H9 (cell line): ENCODE data around the gene MS4A7. TPM values are rescaled to one million over a fixed set of nuclear protein-coding genes. Genes with fewer than 3 reads are reported as not detected.
"Not testable (repeated sequence)": the region's sequence is repeated elsewhere in the genome, so short reads cannot be mapped to it uniquely, and the experiment has no call there.

Experiments
- DNase-seq: peaks from one replicate; pipeline ENCODE4 v3.0.0-alpha.2; 2017
- H2AFZ ChIP-seq: one replicate; pipeline ENCODE4 v1.6.1; 2013; ENCODE audit warnings: mild to moderate bottlenecking, low read length, control low read depth, moderate library complexity
- H2AK5ac ChIP-seq: 2 replicates; pipeline ENCODE4 v1.6.1; 2013; ENCODE audit warnings: low read length, control low read depth, mixed read lengths; ENCODE audit not compliant: insufficient read length
- H2BK120ac ChIP-seq: one replicate; pipeline ENCODE4 v1.6.1; 2013; ENCODE audit warnings: low read depth, mild to moderate bottlenecking, low read length, control low read depth, inconsistent platforms; ENCODE audit not compliant: poor library complexity, severe bottlenecking
- H2BK12ac ChIP-seq: 2 replicates; pipeline ENCODE4 v1.6.1; 2013; ENCODE audit warnings: low read length, control low read depth, mixed read lengths, low read depth; ENCODE audit not compliant: insufficient read length
- H2BK15ac ChIP-seq: 2 replicates; pipeline ENCODE4 v1.6.1; 2013; ENCODE audit warnings: low read depth, low read length, control low read depth
- H2BK20ac ChIP-seq: one replicate; pipeline ENCODE4 v1.6.1; 2013; ENCODE audit warnings: low read depth, mild to moderate bottlenecking, low read length, control low read depth, inconsistent platforms; ENCODE audit not compliant: poor library complexity, severe bottlenecking
- H2BK5ac ChIP-seq: 2 replicates; pipeline ENCODE4 v1.6.1; 2013; ENCODE audit warnings: low read length, control low read depth, mixed read lengths; ENCODE audit not compliant: insufficient read length
- H3K14ac ChIP-seq: 2 replicates; pipeline ENCODE4 v1.6.1; 2013; ENCODE audit warnings: low read length, control low read depth; ENCODE audit not compliant: insufficient read depth
- H3K18ac ChIP-seq: 2 replicates; pipeline ENCODE4 v1.6.1; 2013; ENCODE audit warnings: low read depth, mild to moderate bottlenecking, mixed read lengths, low read length, control low read depth; ENCODE audit not compliant: insufficient read length
- H3K23ac ChIP-seq: 2 replicates; pipeline ENCODE4 v1.6.1; 2013; ENCODE audit warnings: low read length, control low read depth, mixed read lengths, low read depth; ENCODE audit not compliant: insufficient read length
- H3K23me2 ChIP-seq: 2 replicates; pipeline ENCODE4 v1.6.1; 2013; ENCODE audit warnings: low read depth, mild to moderate bottlenecking, mixed read lengths, low read length, control low read depth; ENCODE audit not compliant: insufficient read length, poor library complexity, severe bottlenecking
- H3K27ac ChIP-seq: 2 replicates; pipeline ENCODE4 v1.5.1; 2013; ENCODE audit warnings: low read length, control low read depth, mixed read lengths, low read depth; ENCODE audit not compliant: insufficient read length
- H3K27me3 ChIP-seq: 2 replicates; pipeline ENCODE4 v1.6.1; 2013; ENCODE audit warnings: low read length, control low read depth, inconsistent platforms; ENCODE audit not compliant: insufficient read depth
- H3K4ac ChIP-seq: 2 replicates; pipeline ENCODE4 v1.6.1; 2013; ENCODE audit warnings: low read depth, mild to moderate bottlenecking, control low read depth, inconsistent platforms, low read length, moderate library complexity
- H3K4me1 ChIP-seq: 2 replicates; pipeline ENCODE4 v1.6.1; 2013; ENCODE audit warnings: low read length, control low read depth, inconsistent platforms; ENCODE audit not compliant: insufficient read depth
- H3K4me2 ChIP-seq: 2 replicates; pipeline ENCODE4 v1.6.1; 2013; ENCODE audit warnings: low read length, control low read depth, mixed read lengths; ENCODE audit not compliant: insufficient read length, insufficient read depth
- H3K56ac ChIP-seq: 2 replicates; pipeline ENCODE4 v1.6.1; 2013; ENCODE audit warnings: low read depth, mild to moderate bottlenecking, mixed read lengths, low read length, control low read depth; ENCODE audit not compliant: insufficient read length
- H3K79me1 ChIP-seq: 2 replicates; pipeline ENCODE4 v1.6.1; 2013; ENCODE audit warnings: low read depth, mild to moderate bottlenecking, moderate library complexity, low read length, control low read depth, inconsistent platforms; ENCODE audit not compliant: insufficient read depth, poor library complexity, severe bottlenecking
- H3K79me2 ChIP-seq: 2 replicates; pipeline ENCODE4 v1.6.1; 2013; ENCODE audit warnings: low read length, control low read depth, inconsistent platforms; ENCODE audit not compliant: insufficient read depth
- H3K9ac ChIP-seq: 2 replicates; pipeline ENCODE4 v1.6.1; 2013; ENCODE audit warnings: low read length, control low read depth, mixed read lengths; ENCODE audit not compliant: insufficient read length; ENCODE audit errors: extremely low read depth
- H3K9me3 ChIP-seq: one replicate; pipeline ENCODE4 v1.6.1; 2013; ENCODE audit warnings: low read depth, low read length, inconsistent platforms; ENCODE audit not compliant: control insufficient read depth
- H3T11ph ChIP-seq: one replicate; pipeline ENCODE4 v1.6.1; 2013; ENCODE audit warnings: mild to moderate bottlenecking, low read length, control low read depth, inconsistent platforms
- H4K20me1 ChIP-seq: one replicate; pipeline ENCODE4 v1.6.1; 2013; ENCODE audit not compliant: control insufficient read depth, insufficient read length, insufficient read depth
- H4K5ac ChIP-seq: 2 replicates; pipeline ENCODE4 v1.6.1; 2013; ENCODE audit warnings: low read depth, mild to moderate bottlenecking, mixed read lengths, low read length, control low read depth; ENCODE audit not compliant: insufficient read length
- H4K8ac ChIP-seq: replicated peaks from 2 replicates; pipeline ENCODE4 v1.6.1; 2013; ENCODE audit warnings: low read length, control low read depth, mixed read lengths, low read depth; ENCODE audit not compliant: insufficient read length
- H4K91ac ChIP-seq: 2 replicates; pipeline ENCODE4 v1.6.1; 2013; ENCODE audit warnings: low read depth, mild to moderate bottlenecking, moderate library complexity, mixed read lengths, low read length, control low read depth; ENCODE audit not compliant: insufficient read length
- H3K27ac Mint-ChIP-seq, 3 experiments: 2 replicates in 2 of 3; 3 replicates in 1 of 3; pipeline ENCODE4 v1.8.0; 2020 to 2021; ENCODE audit warnings: mixed read lengths in 3 of 3, mild to moderate bottlenecking in 1 of 3, moderate library complexity in 1 of 3
- H3K27me3 Mint-ChIP-seq: 2 replicates; pipeline ENCODE4 v1.8.0; 2021; ENCODE audit warnings: low read depth, mild to moderate bottlenecking, moderate library complexity, mixed read lengths
- H3K36me3 Mint-ChIP-seq, 3 experiments: 2 replicates in 2 of 3; 3 replicates in 1 of 3; pipeline ENCODE4 v1.8.0; 2020 to 2021; ENCODE audit warnings: low read depth in 3 of 3, mixed read lengths in 3 of 3; ENCODE audit not compliant: insufficient read depth in 1 of 3
- H3K4me1 Mint-ChIP-seq, 2 experiments: 2 replicates each; pipeline ENCODE4 v1.8.0; 2020; ENCODE audit warnings: mixed read lengths in 2 of 2
- H3K4me3 Mint-ChIP-seq, 2 experiments: 2 replicates in 1 of 2; 3 replicates in 1 of 2; pipeline ENCODE4 v1.8.0; 2020 to 2021; ENCODE audit warnings: mild to moderate bottlenecking in 2 of 2, mixed read lengths in 2 of 2, moderate library complexity in 1 of 2
- H3K9me3 Mint-ChIP-seq, 2 experiments: 2 replicates in 1 of 2; 3 replicates in 1 of 2; pipeline ENCODE4 v1.8.0; 2020; ENCODE audit warnings: mild to moderate bottlenecking in 2 of 2, mixed read lengths in 2 of 2, moderate library complexity in 1 of 2
- WGBS: extraction: QIAGEN DNeasy Blood & Tissue Kit; methylation state at CpG from one replicate; pipeline ENCODE4 v1.1.7; 2013; ENCODE audit warnings: missing lambda C conversion rate, low lambda C conversion rate, mixed read lengths; ENCODE audit not compliant: insufficient read length; ENCODE audit errors: extremely low coverage; 5-methylcytosine and 5-hydroxymethylcytosine counted together
- total RNA-seq: library from RNA; stranded (reverse); gene quantifications from 2 replicates; pipeline ENCODE4 v1.2.1, GENCODE V29; 2021
- TF ChIP-seq, protein P1 (sequence below): fragments of 200-600 bp; sonication (generic); conservative IDR thresholded peaks from 3 replicates; pipeline ENCODE4 v1.8.0; 2021; ENCODE audit warnings: antibody characterized with exemption, mild to moderate bottlenecking

The MS4A7 gene
- total RNA-seq, 1 experiment from 2014 or later, result not detected

GRCh38 chr11:60363542-60364470 lies 14.5 kb upstream of the MS4A7 start:
- Histone ChIP-seq H2BK120ac (no peak overlapping the region), H3K23ac (no peak overlapping the region), H3K18ac (no peak overlapping the region), H4K5ac (no peak overlapping the region), H3K4me2 (no peak overlapping the region), H3K27me3 (no peaks in the 10 kb centered on the region), H3K9me3 (peaks cover 27% of the 10 kb centered on the region), H3K23me2 (no peaks in the 10 kb centered on the region), H2BK15ac (no peak overlapping the region), H3K4me1 (peaks cover 6% of the 10 kb centered on the region; the same call in 1 of the 2 replicates), H2BK20ac (no peak overlapping the region), H3K9ac (no peak overlapping the region), H2AK5ac (no peak overlapping the region), H3K27ac (no peak overlapping the region), H3K79me2 (no peaks in the 10 kb centered on the region), H3K56ac (no peak overlapping the region), H3K14ac (no peak overlapping the region), H4K8ac (no peak overlapping the region), H2BK5ac (no peak overlapping the region), H3K79me1 (no peaks in the 10 kb centered on the region), H3K4ac (no peak overlapping the region), H4K91ac (no peak overlapping the region), H2AFZ (no peak overlapping the region), H4K20me1 (no peaks in the 10 kb centered on the region), H2BK12ac (no peak overlapping the region), H3T11ph (no peak overlapping the region)
- Mint-ChIP-seq H3K27me3 (no peaks in the 10 kb centered on the region; the same call in 1 of the 2 replicates), H3K4me1 (peaks cover 40 to 44% of the 10 kb centered on the region in 2 experiments), H3K4me3 (peak overlapping the region; percentile 36 to 41; a peak in 3 of 5 replicates), H3K36me3 (peaks cover 22 to 52% (median 26%) of the 10 kb centered on the region in 3 experiments), H3K27ac (peak overlapping the region in 2 of 3 experiments; percentile 30 to 62; a peak in 2 of 7 replicates), H3K9me3 (peaks cover 31 to 34% of the 10 kb centered on the region in 2 experiments)
- TF ChIP-seq, protein P1, sequence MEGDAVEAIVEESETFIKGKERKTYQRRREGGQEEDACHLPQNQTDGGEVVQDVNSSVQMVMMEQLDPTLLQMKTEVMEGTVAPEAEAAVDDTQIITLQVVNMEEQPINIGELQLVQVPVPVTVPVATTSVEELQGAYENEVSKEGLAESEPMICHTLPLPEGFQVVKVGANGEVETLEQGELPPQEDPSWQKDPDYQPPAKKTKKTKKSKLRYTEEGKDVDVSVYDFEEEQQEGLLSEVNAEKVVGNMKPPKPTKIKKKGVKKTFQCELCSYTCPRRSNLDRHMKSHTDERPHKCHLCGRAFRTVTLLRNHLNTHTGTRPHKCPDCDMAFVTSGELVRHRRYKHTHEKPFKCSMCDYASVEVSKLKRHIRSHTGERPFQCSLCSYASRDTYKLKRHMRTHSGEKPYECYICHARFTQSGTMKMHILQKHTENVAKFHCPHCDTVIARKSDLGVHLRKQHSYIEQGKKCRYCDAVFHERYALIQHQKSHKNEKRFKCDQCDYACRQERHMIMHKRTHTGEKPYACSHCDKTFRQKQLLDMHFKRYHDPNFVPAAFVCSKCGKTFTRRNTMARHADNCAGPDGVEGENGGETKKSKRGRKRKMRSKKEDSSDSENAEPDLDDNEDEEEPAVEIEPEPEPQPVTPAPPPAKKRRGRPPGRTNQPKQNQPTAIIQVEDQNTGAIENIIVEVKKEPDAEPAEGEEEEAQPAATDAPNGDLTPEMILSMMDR, result peak; percentile 82
- DNase-seq, result peak; percentile 62
- no CpG with 5 or more reads among the region's 7 CpGs for WGBS

GRCh38 chr11:60366262-60366904 lies 11.9 kb upstream of the MS4A7 start:
- H3K4me3 Mint-ChIP-seq, H3K9ac ChIP-seq, H4K91ac ChIP-seq, H3K18ac ChIP-seq, DNase-seq, H3K79me2 ChIP-seq, H2BK15ac ChIP-seq, H3K27ac ChIP-seq, H3K4ac ChIP-seq, H2BK120ac ChIP-seq, H4K20me1 ChIP-seq, H3K9me3 ChIP-seq, H3K79me1 ChIP-seq, H3K27me3 ChIP-seq, H3T11ph ChIP-seq, H2AFZ ChIP-seq, H3K27me3 Mint-ChIP-seq, H3K14ac ChIP-seq, H3K23ac ChIP-seq, H3K56ac ChIP-seq, H2BK12ac ChIP-seq, H3K23me2 ChIP-seq, H3K4me1 ChIP-seq, H3K4me2 ChIP-seq, H2BK5ac ChIP-seq, H2BK20ac ChIP-seq, H4K5ac ChIP-seq, H2AK5ac ChIP-seq, H4K8ac ChIP-seq: not testable (repeated sequence)
- WGBS, result 100% methylated on average over 1 of the region's 15 CpGs
- H3K9me3 Mint-ChIP-seq, result peaks cover 14 to 17% of the 10 kb centered on the region in 2 experiments
- H3K27ac Mint-ChIP-seq, result peak overlapping the region in 1 of 3 experiments; percentile 40; a peak in 2 of 7 replicates
- H3K36me3 Mint-ChIP-seq, result peaks cover 5 to 33% (median 12%) of the 10 kb centered on the region in 3 experiments; a peak in 6 of 7 replicates
- H3K4me1 Mint-ChIP-seq, result peaks cover 42 to 59% of the 10 kb centered on the region in 2 experiments
